PFSK-1 (cell line): ENCODE results near the gene RASL11B.

Experiments used
- POLR2AphosphoS5 ChIP-seq: IDR thresholded peaks from 2 replicates; pipeline ENCODE4 v1.6.1; 2012; ENCODE audit warnings: low read depth, mild to moderate bottlenecking, control low read depth, low read length, moderate library complexity
- SIN3A ChIP-seq: IDR thresholded peaks from 2 replicates; pipeline ENCODE4 v1.6.1; 2012; ENCODE audit warnings: mild to moderate bottlenecking, low read length, moderate library complexity, borderline replicate concordance; ENCODE audit not compliant: insufficient read depth
- TAF1 ChIP-seq: IDR thresholded peaks from 2 replicates; pipeline ENCODE4 v1.6.1; 2012; ENCODE audit warnings: low read length, control low read depth, borderline replicate concordance; ENCODE audit not compliant: insufficient read depth

DNA sequence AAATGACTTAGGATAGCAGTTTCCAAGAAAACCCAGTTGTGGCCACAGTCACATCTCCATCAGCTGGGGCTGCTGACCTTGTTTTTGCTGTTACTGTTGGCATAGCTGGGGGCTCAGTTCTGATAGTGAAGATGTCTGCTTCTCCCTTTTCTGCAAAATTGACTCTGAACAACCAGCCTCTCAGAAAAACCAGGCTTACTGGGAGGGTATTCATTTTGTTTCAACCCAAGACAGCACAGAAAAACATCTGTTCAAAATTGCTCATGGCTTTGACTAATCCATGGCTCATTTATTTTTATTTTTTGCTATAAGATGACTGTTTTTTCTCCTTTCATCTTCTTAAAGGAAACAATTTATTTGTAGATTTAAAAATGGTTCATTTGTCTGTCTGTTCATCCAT lies 53.1 kb downstream of the RASL11B start:
- TF ChIP-seq POLR2AphosphoS5 (no peak), TAF1 (no peak), SIN3A (no peak)
